IgD-negative memory B cell (primary cell): ENCODE measurements around the gene ALLC. TPM values are rescaled to one million over a fixed set of nuclear protein-coding genes. Genes with fewer than 3 reads are reported as not detected.
"Not testable (repeated sequence)": the region's sequence is repeated elsewhere in the genome, so short reads cannot be mapped to it uniquely, and the experiment has no call there.

ENCODE experiments used
- H3K27ac Mint-ChIP-seq, 3 donors: one replicate each; pipeline ENCODE4 v1.8.0; 2020 to 2022; ENCODE audit warnings: mild to moderate bottlenecking in 3 of 3, mixed read lengths in 3 of 3, moderate library complexity in 1 of 3
- H3K27me3 Mint-ChIP-seq: one replicate; pipeline ENCODE4 v1.8.0; 2021; ENCODE audit warnings: mixed read lengths
- H3K36me3 Mint-ChIP-seq: one replicate; pipeline ENCODE4 v1.8.0; 2020; ENCODE audit warnings: mild to moderate bottlenecking, mixed read lengths
- H3K4me1 Mint-ChIP-seq, 3 donors: one replicate each; pipeline ENCODE4 v1.8.0; 2020 to 2022; ENCODE audit warnings: mixed read lengths in 3 of 3, mild to moderate bottlenecking in 1 of 3
- H3K4me3 Mint-ChIP-seq, 4 donors: one replicate each; pipeline ENCODE4 v1.8.0; 2020 to 2022; ENCODE audit warnings: mild to moderate bottlenecking in 4 of 4, mixed read lengths in 4 of 4, moderate library complexity in 3 of 4
- H3K9me3 Mint-ChIP-seq, 3 donors: one replicate each; pipeline ENCODE4 v1.8.0; 2020 to 2021; ENCODE audit warnings: mixed read lengths in 3 of 3, mild to moderate bottlenecking in 1 of 3
- polyA plus RNA-seq: library from polyadenylated mRNA; unstranded; fragments of 300-500 nt; fragmentation: Illumina TruSeq; gene quantifications from one replicate; pipeline ENCODE4 v1.2.3, GENCODE V29; 2021

Gene ALLC
- polyA plus RNA-seq, 1 donor from 2014 or later: not detected

DNA sequence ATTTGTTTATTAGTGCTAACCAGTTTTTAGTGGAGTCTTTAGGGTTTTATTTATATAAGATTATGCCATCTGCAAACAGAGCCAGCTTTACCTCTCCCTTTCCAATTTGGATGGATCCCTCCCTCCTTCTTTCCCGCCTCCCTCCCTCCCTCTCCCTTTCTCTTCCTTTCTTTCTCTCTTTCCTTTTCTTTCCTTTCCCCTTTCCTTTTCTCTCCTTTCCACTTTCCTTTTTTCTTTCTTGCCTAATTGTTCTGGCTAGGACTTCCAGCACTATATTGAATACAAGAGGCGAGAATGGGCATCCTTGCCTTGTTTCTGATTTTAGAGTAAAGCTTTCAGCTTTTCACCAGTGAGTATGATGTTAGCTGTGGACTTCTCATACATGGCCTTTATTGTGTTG lies 39.0 kb upstream of the ALLC start:
- no peak overlapping the region for H3K4me3 Mint-ChIP-seq

DNA sequence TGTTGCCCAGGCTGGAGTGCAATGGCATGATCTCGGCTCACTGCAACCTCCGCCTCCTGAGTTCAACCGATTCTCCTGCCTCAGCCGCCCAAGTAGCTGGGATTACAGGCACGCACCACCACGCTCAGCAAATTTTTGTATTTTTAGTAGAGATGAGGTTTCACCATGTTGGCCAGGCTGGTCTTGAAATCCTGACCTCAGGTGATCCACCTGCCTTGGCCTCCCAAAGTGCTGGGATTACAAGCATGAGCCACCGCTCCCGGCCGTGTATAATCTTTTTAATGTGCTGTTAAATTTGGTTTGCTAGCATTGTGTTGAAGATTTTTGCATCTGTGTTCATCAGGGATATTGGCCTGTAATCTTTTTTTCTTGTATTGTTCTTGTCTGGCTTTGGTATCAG lies 38.3 kb upstream of the ALLC start:
- not testable (repeated sequence) for H3K27me3 Mint-ChIP-seq, H3K4me3 Mint-ChIP-seq, H3K4me1 Mint-ChIP-seq, H3K36me3 Mint-ChIP-seq, H3K9me3 Mint-ChIP-seq
- peak overlapping the region in 1 of 3 donors; percentile 57 for H3K27ac Mint-ChIP-seq

More for the DNA sequence above, 39.0 kb upstream of the ALLC start:
- Mint-ChIP-seq H3K9me3 (peaks cover 1 to 8% (median 2%) of the 10 kb centered on the region in 3 donors), H3K4me1 (no peaks in the 10 kb centered on the region), H3K36me3 (peaks cover 2% of the 10 kb centered on the region), H3K27ac (peak overlapping the region in 1 of 3 donors; percentile 86), H3K27me3 (no peaks in the 10 kb centered on the region)

GRCh38 chr2:3620834-3621233 lies 37.2 kb upstream of the ALLC start:
- Mint-ChIP-seq H3K27ac (no peak overlapping the region), H3K4me1 (no peaks in the 10 kb centered on the region), H3K27me3 (peaks cover 2% of the 10 kb centered on the region), H3K4me3 (no peak overlapping the region), H3K9me3 (peaks cover 0 to 8% (median 0%) of the 10 kb centered on the region in 3 donors), H3K36me3 (peaks cover 2% of the 10 kb centered on the region)

GRCh38 chr2:3622967-3623366 lies 35.0 kb upstream of the ALLC start:
- no peaks in the 10 kb centered on the region for H3K4me1 Mint-ChIP-seq
- H3K4me3 Mint-ChIP-seq: no peak overlapping the region
- H3K36me3 Mint-ChIP-seq: peaks cover 2% of the 10 kb centered on the region
- H3K27ac Mint-ChIP-seq: no peak overlapping the region
- H3K27me3 Mint-ChIP-seq: peaks cover 2% of the 10 kb centered on the region
- no peaks in the 10 kb centered on the region for H3K9me3 Mint-ChIP-seq

DNA sequence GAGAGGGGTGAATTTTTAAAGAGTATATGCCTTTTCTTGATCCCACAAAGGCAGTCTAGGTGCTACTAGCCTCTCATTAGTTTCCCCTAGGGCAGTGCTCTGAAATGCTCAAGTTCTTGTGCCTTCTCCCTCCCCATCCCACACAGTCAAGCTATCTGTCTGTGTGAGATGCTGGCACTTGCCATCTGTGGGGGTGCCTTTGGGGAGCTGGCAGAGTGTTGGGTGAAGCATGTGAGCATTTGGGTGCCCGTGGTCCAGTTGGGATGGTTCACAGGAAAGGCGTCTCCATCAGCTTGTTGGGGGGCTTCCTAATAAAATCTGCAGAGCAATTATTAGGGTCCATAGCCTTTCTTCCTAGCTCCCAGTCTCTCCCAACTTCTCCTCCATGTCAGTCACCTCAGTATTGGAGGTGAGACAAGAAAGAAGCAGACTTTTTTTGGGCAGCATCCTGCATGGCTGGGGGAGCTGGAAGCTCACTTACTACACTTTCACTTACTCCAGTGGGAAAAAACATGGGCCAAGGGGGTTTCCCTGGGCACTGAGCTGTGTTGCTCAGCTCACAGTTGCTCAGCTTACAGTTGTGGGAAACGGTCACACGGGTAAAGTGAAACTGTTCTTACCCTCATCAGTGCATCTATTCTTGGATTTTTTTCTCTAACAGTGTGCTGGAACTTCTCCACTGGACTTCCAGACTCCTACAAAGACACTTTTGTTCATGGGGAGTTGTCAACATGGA lies 33.8 kb upstream of the ALLC start:
- H3K27me3 Mint-ChIP-seq: peaks cover 2% of the 10 kb centered on the region
- peaks cover 2% of the 10 kb centered on the region for H3K36me3 Mint-ChIP-seq
- H3K4me1 Mint-ChIP-seq: no peaks in the 10 kb centered on the region
- H3K27ac Mint-ChIP-seq: no peak overlapping the region
- no peaks in the 10 kb centered on the region for H3K9me3 Mint-ChIP-seq
- no peak overlapping the region for H3K4me3 Mint-ChIP-seq

DNA sequence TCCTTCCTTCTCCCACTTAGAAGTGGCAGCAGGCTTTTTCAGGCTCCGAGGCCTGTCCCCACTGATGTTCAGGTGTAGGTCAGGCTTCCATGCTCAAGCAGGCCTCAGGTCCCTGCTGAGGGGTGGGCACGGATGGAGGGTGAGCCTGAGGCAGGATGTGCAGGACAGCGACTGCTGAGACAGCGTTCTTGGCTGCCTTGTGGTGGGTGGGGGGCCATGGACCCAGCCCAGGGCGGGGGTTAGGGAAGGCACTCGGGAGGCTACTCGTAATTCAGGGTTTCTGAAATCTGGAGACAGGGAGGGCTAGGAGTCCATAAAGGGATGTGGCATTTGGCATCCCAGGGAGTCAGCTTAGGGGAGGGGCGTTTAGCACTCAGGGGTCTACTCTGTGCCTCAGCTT lies 32.8 kb upstream of the ALLC start:
- Mint-ChIP-seq H3K27me3 (peaks cover 2% of the 10 kb centered on the region), H3K4me1 (no peaks in the 10 kb centered on the region), H3K4me3 (no peak overlapping the region), H3K27ac (peak overlapping the region in 1 of 3 donors; percentile 79), H3K9me3 (no peaks in the 10 kb centered on the region), H3K36me3 (peaks cover 2% of the 10 kb centered on the region)

- Mint-ChIP-seq H3K27me3 (peaks cover 2% of the 10 kb centered on the region), H3K36me3 (no peaks in the 10 kb centered on the region), H3K4me1 (no peaks in the 10 kb centered on the region), H3K9me3 (no peaks in the 10 kb centered on the region), H3K27ac (no peak overlapping the region), H3K4me3 (peak overlapping the region in 1 of 4 donors; percentile 39)
These were observed 31.7 kb upstream of the ALLC start for GRCh38 chr2:3626118-3626811.

DNA sequence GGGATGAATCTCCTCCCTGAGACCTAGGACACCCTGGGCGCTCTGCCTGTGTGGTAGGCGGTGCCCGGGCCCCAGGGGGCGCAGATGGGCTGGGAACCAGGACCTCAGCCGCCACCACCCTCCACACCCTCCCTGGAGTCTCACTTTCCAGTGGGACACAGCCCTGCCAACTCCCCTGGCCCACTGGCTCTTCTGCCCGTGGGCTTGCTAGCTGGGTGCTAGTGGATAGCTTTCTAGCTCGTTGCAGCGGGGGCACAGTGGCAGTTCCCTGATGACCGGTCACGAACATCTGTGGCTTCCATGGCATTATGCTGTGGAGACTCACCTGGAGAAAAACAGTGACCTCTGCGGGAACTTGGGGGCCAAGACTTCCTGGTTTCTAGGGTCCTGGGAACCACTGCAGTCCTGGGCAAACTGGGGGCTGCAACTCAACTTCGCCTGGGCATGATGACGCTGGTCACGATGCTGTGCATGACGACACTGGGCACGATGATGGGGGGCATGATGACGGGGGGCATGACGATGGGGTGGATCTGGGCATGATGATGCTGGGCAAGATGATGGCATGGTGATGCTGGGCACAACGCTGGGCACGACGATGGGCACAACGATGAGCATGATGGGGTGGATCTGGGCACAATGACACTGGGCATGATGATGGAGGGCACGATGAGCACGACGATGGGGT lies 31.0 kb upstream of the ALLC start:
- Mint-ChIP-seq H3K27ac (no peak overlapping the region), H3K4me3 (no peak overlapping the region), H3K36me3 (no peaks in the 10 kb centered on the region), H3K4me1 (no peaks in the 10 kb centered on the region), H3K9me3 (no peaks in the 10 kb centered on the region), H3K27me3 (peaks cover 2% of the 10 kb centered on the region)

- H3K4me1 Mint-ChIP-seq: no peaks in the 10 kb centered on the region
- no peaks in the 10 kb centered on the region for H3K36me3 Mint-ChIP-seq
- no peaks in the 10 kb centered on the region for H3K9me3 Mint-ChIP-seq
- peaks cover 2% of the 10 kb centered on the region for H3K27me3 Mint-ChIP-seq
- no peak overlapping the region for H3K27ac Mint-ChIP-seq
- no peak overlapping the region for H3K4me3 Mint-ChIP-seq
These were observed 30.4 kb upstream of the ALLC start for GRCh38 chr2:3627500-3628100.

DNA sequence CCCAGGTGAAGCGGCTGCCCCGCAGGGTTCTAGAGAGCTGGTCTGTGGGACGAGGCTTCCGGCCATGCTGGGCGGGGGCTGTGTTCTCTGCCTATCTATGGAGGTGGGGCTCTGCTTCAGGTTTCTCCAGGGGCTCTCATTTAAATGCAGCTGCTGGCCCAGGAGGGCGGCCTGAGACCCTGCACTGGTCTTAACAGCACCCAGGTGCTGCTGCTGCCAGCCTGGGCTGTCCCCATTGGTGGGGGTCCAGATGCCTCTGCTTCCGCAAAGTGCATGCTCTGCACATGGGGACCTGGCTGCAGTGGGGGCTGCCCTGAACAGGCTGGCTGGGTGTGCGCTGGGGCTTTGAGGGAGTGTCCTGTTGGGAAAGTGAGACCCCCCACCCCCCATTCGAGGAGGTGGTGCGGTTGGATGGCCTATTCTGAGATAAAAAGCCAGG lies 29.7 kb upstream of the ALLC start:
- H3K4me1 Mint-ChIP-seq: no peaks in the 10 kb centered on the region
- H3K9me3 Mint-ChIP-seq: no peaks in the 10 kb centered on the region
- H3K27ac Mint-ChIP-seq: no peak overlapping the region

DNA sequence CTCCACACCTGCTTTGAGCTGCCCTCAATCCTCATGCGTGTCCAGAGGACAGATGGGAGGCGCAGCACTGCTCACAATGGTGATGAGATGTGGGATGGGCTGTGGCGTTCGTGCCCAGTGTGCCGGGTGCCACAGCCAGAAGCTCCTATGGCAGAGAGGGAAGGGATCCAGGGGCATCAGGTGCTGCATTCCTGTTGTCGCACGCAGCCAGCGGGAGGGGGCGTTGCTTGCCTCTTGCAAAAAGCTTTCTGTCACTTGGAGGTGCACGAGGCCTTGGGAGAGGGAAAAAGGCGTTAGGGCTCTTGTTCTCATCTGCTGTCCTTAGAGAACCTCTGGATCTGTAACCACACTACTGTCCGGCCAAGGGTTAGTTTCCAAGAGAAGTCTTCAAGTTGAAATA lies 29.2 kb upstream of the ALLC start:
- Mint-ChIP-seq H3K36me3 (no peaks in the 10 kb centered on the region), H3K27ac (no peak overlapping the region), H3K27me3 (peaks cover 2% of the 10 kb centered on the region)

More for the DNA sequence above, 29.7 kb upstream of the ALLC start:
- no peaks in the 10 kb centered on the region for H3K36me3 Mint-ChIP-seq
- H3K4me3 Mint-ChIP-seq: no peak overlapping the region
- H3K27me3 Mint-ChIP-seq: peaks cover 2% of the 10 kb centered on the region

GRCh38 chr2:3630631-3631030 lies 27.4 kb upstream of the ALLC start:
- no peaks in the 10 kb centered on the region for H3K27me3 Mint-ChIP-seq
- H3K4me3 Mint-ChIP-seq: no peak overlapping the region
- no peak overlapping the region for H3K27ac Mint-ChIP-seq
- no peaks in the 10 kb centered on the region for H3K9me3 Mint-ChIP-seq
- H3K36me3 Mint-ChIP-seq: no peaks in the 10 kb centered on the region
- H3K4me1 Mint-ChIP-seq: no peaks in the 10 kb centered on the region

More for the DNA sequence above, 29.2 kb upstream of the ALLC start:
- H3K9me3 Mint-ChIP-seq: no peaks in the 10 kb centered on the region
- H3K4me3 Mint-ChIP-seq: no peak overlapping the region
- H3K4me1 Mint-ChIP-seq: no peaks in the 10 kb centered on the region

- Mint-ChIP-seq H3K4me1 (no peaks in the 10 kb centered on the region), H3K4me3 (no peak overlapping the region), H3K27me3 (no peaks in the 10 kb centered on the region)
These were observed 26.7 kb upstream of the ALLC start for GRCh38 chr2:3631161-3631850.

DNA sequence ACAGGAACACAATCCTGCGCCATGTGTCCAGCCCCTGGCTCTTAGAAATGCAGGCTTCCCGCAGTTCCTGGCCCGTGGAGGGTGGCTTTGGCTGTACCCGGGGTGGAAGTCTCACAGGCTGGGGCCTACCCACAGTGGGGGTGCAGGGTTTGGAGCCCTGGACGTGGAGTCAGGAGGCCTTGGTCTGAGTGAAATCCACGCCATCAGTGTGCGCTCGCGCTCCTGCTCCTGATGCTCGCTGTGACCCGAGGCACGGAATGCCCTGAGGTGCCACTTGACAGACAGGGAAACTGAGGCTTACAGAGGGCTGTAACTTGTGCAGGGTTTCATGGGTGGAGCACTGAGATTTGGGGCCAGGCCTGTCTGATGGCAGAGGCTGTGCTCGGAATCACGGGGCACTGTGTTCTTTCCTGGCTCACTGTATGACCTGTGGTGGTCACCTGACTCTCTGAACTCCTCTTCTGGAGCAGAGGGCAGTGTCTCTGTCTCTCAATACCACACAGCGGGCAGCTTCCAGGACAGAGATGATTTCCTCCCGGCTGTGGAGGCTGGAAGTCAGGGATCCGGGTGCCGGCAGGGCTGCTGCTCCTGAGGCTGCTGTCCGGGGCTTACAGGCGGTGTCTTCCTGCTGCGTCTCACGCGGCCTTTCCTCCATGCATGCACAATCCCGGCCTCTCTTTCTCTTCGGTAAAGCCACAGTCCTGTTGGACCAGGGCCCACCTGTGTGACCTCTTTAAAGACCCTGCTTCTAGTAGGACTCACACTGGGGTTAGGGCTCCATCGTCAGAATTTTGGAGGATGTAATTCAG lies 25.9 kb upstream of the ALLC start:
- H3K36me3 Mint-ChIP-seq: no peaks in the 10 kb centered on the region
- peak overlapping the region in 1 of 3 donors; percentile 31 for H3K27ac Mint-ChIP-seq
- no peaks in the 10 kb centered on the region for H3K9me3 Mint-ChIP-seq
- H3K4me1 Mint-ChIP-seq: no peaks in the 10 kb centered on the region
- H3K4me3 Mint-ChIP-seq: no peak overlapping the region
- peaks cover 3% of the 10 kb centered on the region for H3K27me3 Mint-ChIP-seq

More at GRCh38 chr2:3631161-3631850, 26.7 kb upstream of the ALLC start:
- peak overlapping the region in 1 of 3 donors; percentile 31 for H3K27ac Mint-ChIP-seq
- no peaks in the 10 kb centered on the region for H3K36me3 Mint-ChIP-seq
- H3K9me3 Mint-ChIP-seq: no peaks in the 10 kb centered on the region
